ENCODE data around the gene CES3.
"Not testable (repeated sequence)": the region's sequence is repeated elsewhere in the genome, so short reads cannot be mapped to it uniquely, and the experiment has no call there.

Gene CES3

GRCh38 chr16:66942981-66943380 lies 18.1 kb upstream of the CES3 start:
- Histone ChIP-seq H4K20me1 (ENCODE audit: insufficient read depth, low read length) (no peaks in the 10 kb centered on the region), H3K36me3 (ENCODE audit: insufficient read depth, low read length) (peaks cover 18% of the 10 kb centered on the region; the same call in 1 of the 2 replicates), H3F3A (ENCODE audit: insufficient read depth, low read length) (no peaks in the 10 kb centered on the region), H3K9me3 (ENCODE audit: low read length) (no peaks in the 10 kb centered on the region), H3K9me2 (ENCODE audit: low read depth, low read length) (no peaks in the 10 kb centered on the region), H3K27me3 (ENCODE audit: insufficient read depth, low read length) (peaks cover 5% of the 10 kb centered on the region; the same call in 1 of the 2 replicates), H3K79me2 (ENCODE audit: insufficient read depth, low read length) (no peaks in the 10 kb centered on the region), H3K9ac (ENCODE audit: low read length) (no peak overlapping the region), H3K27ac (ENCODE audit: low read depth, low read length, poor library complexity, severe bottlenecking) (no peak overlapping the region), H3K4me2 (ENCODE audit: low read length) (no peak overlapping the region), H3K4me1 (ENCODE audit: insufficient read depth, low read length, severe bottlenecking) (peaks cover 4% of the 10 kb centered on the region), H2AFZ (ENCODE audit: low read length) (no peak overlapping the region), H3K4me3 (ENCODE audit: low read depth, low read length, poor library complexity, severe bottlenecking) (no peak overlapping the region)
- no peak for TF ChIP-seq CTCF (IDR thresholded peaks at IDR 0.05; ENCODE audit: low read length)
- no peak for TF ChIP-seq EZH2 (IDR thresholded peaks at IDR 0.05; ENCODE audit: borderline replicate concordance, low read length)

GRCh38 chr16:66943426-66944053 lies 17.5 kb upstream of the CES3 start:
- Histone ChIP-seq H3K9me3 (ENCODE audit: low read length) (no peaks in the 10 kb centered on the region), H3K79me2 (ENCODE audit: insufficient read depth, low read length) (no peaks in the 10 kb centered on the region), H4K20me1 (ENCODE audit: insufficient read depth, low read length) (no peaks in the 10 kb centered on the region), H3K9me2 (ENCODE audit: low read depth, low read length) (no peaks in the 10 kb centered on the region), H3K9ac (ENCODE audit: low read length) (no peak overlapping the region), H3K27me3 (ENCODE audit: insufficient read depth, low read length) (peaks cover 5% of the 10 kb centered on the region; the same call in 1 of the 2 replicates), H3K4me3 (ENCODE audit: low read depth, low read length, poor library complexity, severe bottlenecking) (no peak overlapping the region), H3K4me2 (ENCODE audit: low read length) (no peak overlapping the region), H3K36me3 (ENCODE audit: insufficient read depth, low read length) (peaks cover 18% of the 10 kb centered on the region; the same call in 1 of the 2 replicates), H3K4me1 (ENCODE audit: insufficient read depth, low read length, severe bottlenecking) (peaks cover 4% of the 10 kb centered on the region), H3K27ac (ENCODE audit: low read depth, low read length, poor library complexity, severe bottlenecking) (no peak overlapping the region), H3F3A (ENCODE audit: insufficient read depth, low read length) (no peaks in the 10 kb centered on the region), H2AFZ (ENCODE audit: low read length) (no peak overlapping the region)
- no peak for TF ChIP-seq CTCF (IDR thresholded peaks at IDR 0.05; ENCODE audit: low read length)

GRCh38 chr16:66944054-66944441 lies 17.0 kb upstream of the CES3 start:
- Histone ChIP-seq H3K9ac (ENCODE audit: low read length) (no peak overlapping the region), H3K4me1 (ENCODE audit: insufficient read depth, low read length, severe bottlenecking) (peaks cover 4% of the 10 kb centered on the region), H3K27me3 (ENCODE audit: insufficient read depth, low read length) (peaks cover 5% of the 10 kb centered on the region; the same call in 1 of the 2 replicates), H3K9me2 (ENCODE audit: low read depth, low read length) (no peaks in the 10 kb centered on the region), H3K9me3 (ENCODE audit: low read length) (no peaks in the 10 kb centered on the region), H3K79me2 (ENCODE audit: insufficient read depth, low read length) (no peaks in the 10 kb centered on the region), H4K20me1 (ENCODE audit: insufficient read depth, low read length) (no peaks in the 10 kb centered on the region), H3K4me3 (ENCODE audit: low read depth, low read length, poor library complexity, severe bottlenecking) (no peak overlapping the region), H3K4me2 (ENCODE audit: low read length) (no peak overlapping the region), H3F3A (ENCODE audit: insufficient read depth, low read length) (no peaks in the 10 kb centered on the region), H2AFZ (ENCODE audit: low read length) (no peak overlapping the region), H3K36me3 (ENCODE audit: insufficient read depth, low read length) (peaks cover 18% of the 10 kb centered on the region; the same call in 1 of the 2 replicates), H3K27ac (ENCODE audit: low read depth, low read length, poor library complexity, severe bottlenecking) (no peak overlapping the region)
- TF ChIP-seq CTCF (IDR thresholded peaks at IDR 0.05; ENCODE audit: low read length) (no peak), EZH2 (IDR thresholded peaks at IDR 0.05; ENCODE audit: borderline replicate concordance, low read length) (no peak)

- H2AFZ ChIP-seq (ENCODE audit: low read length); H3K79me2 ChIP-seq (ENCODE audit: insufficient read depth, low read length); H3K9me3 ChIP-seq (ENCODE audit: low read length); H3K9me2 ChIP-seq (ENCODE audit: low read depth, low read length); H3K4me2 ChIP-seq (ENCODE audit: low read length); H3K9ac ChIP-seq (ENCODE audit: low read length); H3K4me3 ChIP-seq (ENCODE audit: low read depth, low read length, poor library complexity, severe bottlenecking); H3K27ac ChIP-seq (ENCODE audit: low read depth, low read length, poor library complexity, severe bottlenecking); H3K27me3 ChIP-seq (ENCODE audit: insufficient read depth, low read length); H4K20me1 ChIP-seq (ENCODE audit: insufficient read depth, low read length); H3K4me1 ChIP-seq (ENCODE audit: insufficient read depth, low read length, severe bottlenecking); H3F3A ChIP-seq (ENCODE audit: insufficient read depth, low read length): not testable (repeated sequence)
- peaks cover 18% of the 10 kb centered on the region; the same call in 1 of the 2 replicates for H3K36me3 ChIP-seq (ENCODE audit: insufficient read depth, low read length)
Observed at GRCh38 chr16:66944971-66945370, 16.1 kb upstream of the CES3 start.
